Colonic mucosa (tissue), 4 donors: ENCODE measurements around the gene UTP18. TPM values are rescaled to one million over a fixed set of nuclear protein-coding genes. Genes with fewer than 3 reads are reported as not detected.
"Not testable (repeated sequence)": the region's sequence is repeated elsewhere in the genome, so short reads cannot be mapped to it uniquely, and the experiment has no call there.

Source experiments
- DNase-seq: peaks from one replicate; pipeline ENCODE4 v3.0.0-alpha.2; 2020
- H3K27ac ChIP-seq: fragments of 200-600 bp; one replicate; pipeline ENCODE4 v1.8.0; 2021
- H3K27me3 ChIP-seq: fragments of 200-600 bp; one replicate; pipeline ENCODE4 v1.8.0; 2021
- H3K36me3 ChIP-seq: fragments of 200-600 bp; one replicate; pipeline ENCODE4 v1.8.0; 2021
- H3K4me1 ChIP-seq: fragments of 200-600 bp; one replicate; pipeline ENCODE4 v1.8.0; 2021; ENCODE audit warnings: mild to moderate bottlenecking
- H3K4me3 ChIP-seq: fragments of 200-600 bp; one replicate; pipeline ENCODE4 v1.8.0; 2021
- H3K9ac ChIP-seq, 2 donors: one replicate each; pipeline ENCODE4 v1.7.0; 2013; ENCODE audit warnings: control low read depth in 2 of 2, low read depth in 2 of 2, low read length in 2 of 2
- H3K9me3 ChIP-seq: fragments of 200-600 bp; one replicate; pipeline ENCODE4 v1.8.0; 2021
- CTCF ChIP-seq: fragments of 200-600 bp; IDR thresholded peaks from one replicate; pipeline ENCODE4 v1.8.0; 2022; ENCODE audit warnings: antibody characterized with exemption, mild to moderate bottlenecking
- intact Hi-C: fragments of 100-400 bp; cut with DNase I; formaldehyde crosslinking; loops from one replicate; pipeline ENCODE4 v1.14.1; 2022
- total RNA-seq, 2 donors: library from RNA; stranded (reverse); fragmentation: NEBNext Ultra II Directional in 1 of 2; extraction: Animal tissue kit (Norgen Biotek cat#: 25700) in 1 of 2; gene quantifications; one replicate each; pipeline ENCODE4 v1.2.1, GENCODE V29; 2021
- donor health status: healthy.
- donor health status: DM: no; HTN: no; CAD: no.
- donor health status: DM: no; HTN: no; CAD: no.

Gene UTP18
- total RNA-seq, 2 donors from 2014 or later: 20.0 to 30.9 TPM

GRCh38 chr17:51322390-51323029 is 62.2 kb downstream of the UTP18 start:
- H3K4me1 ChIP-seq: no peaks in the 10 kb centered on the region
- no peak for DNase-seq
- no peak overlapping the region for H3K27ac ChIP-seq
- no peaks in the 10 kb centered on the region for H3K27me3 ChIP-seq
- TF ChIP-seq CTCF: no peak
- no peaks in the 10 kb centered on the region for H3K9me3 ChIP-seq
- no peak overlapping the region for H3K4me3 ChIP-seq
- H3K36me3 ChIP-seq: no peaks in the 10 kb centered on the region
- H3K9ac ChIP-seq: no peak overlapping the region
- intact Hi-C loops: no loop called here

DNA sequence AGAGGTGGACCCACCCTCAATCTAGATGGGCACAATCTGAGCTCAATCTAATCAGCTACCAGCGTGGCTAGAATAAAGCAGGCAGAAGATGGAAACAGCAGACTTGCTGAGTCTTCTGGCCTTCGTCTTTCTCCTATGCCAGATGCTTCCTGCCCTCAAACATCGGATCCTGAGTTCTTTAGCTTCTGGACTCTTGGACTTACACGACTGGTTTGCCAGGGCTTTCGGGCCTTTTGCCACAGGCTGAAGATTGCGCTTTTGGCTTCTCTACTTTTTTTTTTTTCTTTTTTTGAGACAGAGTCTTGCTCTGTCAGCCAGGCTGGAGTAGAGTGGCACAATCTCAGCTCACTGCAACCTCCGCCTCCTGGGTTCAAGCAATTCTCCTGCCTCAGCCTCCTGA is 65.1 kb downstream of the UTP18 start:
- intact Hi-C loops: no loop called here

DNA sequence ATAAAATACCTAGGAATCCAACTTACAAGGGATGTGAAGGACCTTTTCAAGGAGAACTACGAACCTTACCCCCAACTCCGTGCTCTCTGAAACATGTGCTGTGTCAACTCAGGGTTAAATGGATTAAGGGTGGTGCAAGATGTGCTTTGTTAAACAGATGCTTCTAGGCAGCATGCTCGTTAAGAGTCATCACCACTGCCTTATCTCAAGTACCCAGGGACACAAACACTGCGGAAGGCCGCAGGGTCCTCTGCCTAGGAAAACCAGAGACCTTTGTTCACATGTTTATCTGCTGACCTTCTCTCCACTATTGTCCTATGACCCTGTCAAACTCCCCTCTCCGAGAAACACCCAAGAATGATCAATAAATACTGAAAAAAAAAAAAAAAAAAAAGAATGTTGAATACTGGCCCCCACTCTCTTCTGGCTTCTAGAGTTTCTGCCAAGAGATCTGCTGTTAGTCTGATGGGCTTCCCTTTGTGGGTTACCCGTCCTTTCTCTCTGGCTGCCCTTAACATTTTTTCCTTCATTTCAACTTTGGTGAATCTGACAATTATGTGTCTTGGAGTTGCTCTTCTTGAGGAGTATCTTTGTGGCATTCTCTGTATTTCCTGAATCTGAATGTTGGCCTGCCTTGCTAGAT is 70.6 kb downstream of the UTP18 start:
- H3K9me3 ChIP-seq, intact Hi-C loops, DNase-seq, H3K4me3 ChIP-seq, H3K36me3 ChIP-seq, H3K27me3 ChIP-seq, H3K4me1 ChIP-seq, H3K9ac ChIP-seq, H3K27ac ChIP-seq: not testable (repeated sequence)

More for the DNA sequence above, 65.1 kb downstream of the UTP18 start:
- DNase-seq: no peak
- H3K9me3 ChIP-seq: no peaks in the 10 kb centered on the region
- no peaks in the 10 kb centered on the region for H3K27me3 ChIP-seq
- H3K27ac ChIP-seq: no peak overlapping the region
- TF ChIP-seq CTCF: no peak
- no peak overlapping the region for H3K9ac ChIP-seq
- H3K4me3 ChIP-seq: no peak overlapping the region
- H3K4me1 ChIP-seq: no peaks in the 10 kb centered on the region
- no peaks in the 10 kb centered on the region for H3K36me3 ChIP-seq

GRCh38 chr17:51335006-51335590 is 74.8 kb downstream of the UTP18 start:
- intact Hi-C loops: no loop called here
- TF ChIP-seq CTCF: no peak
- no peak overlapping the region for H3K27ac ChIP-seq

DNA sequence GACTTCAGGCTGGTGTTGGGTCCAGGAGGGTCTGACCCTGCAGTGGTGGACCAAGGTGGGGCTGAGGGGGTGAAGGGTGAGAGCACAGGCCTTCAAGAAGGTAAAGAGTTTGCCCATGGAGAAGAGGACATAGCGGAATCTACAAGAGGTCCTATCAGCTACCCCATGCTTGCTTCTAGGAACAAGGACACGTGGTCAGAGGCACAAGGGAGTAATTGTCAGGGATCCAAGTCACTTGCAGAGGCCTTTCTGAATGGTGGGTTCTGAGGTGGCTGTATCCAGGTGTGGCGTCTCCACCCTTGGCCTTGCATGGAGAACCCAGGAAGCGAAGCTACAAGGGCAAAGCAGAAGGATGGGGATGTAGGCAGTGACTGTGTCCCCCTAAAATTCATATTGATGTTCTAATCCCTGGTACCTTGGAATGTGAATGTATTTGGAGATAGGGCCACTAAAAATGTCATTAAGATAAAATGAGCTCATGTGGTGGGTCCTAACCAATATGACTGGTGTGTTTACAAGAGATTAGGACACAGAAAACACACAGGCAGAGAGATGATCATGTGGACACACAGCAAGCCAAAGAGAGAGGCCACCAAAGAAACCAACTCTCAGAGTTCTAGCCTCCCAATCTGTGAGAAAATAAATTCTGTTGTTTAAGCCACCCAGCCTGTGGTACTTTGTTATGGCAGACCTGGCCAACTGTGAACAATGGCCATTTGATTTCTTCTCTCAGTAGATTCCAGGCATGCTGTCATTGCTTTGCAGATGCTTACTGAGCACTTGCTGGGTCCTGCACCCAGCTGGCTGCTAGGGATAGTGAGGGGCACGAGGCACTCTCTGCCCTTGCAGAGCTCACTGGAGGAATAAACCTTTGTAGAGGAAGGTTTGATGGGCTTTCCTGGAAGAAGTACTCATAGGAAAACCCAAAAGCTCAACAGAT is 75.8 kb downstream of the UTP18 start:
- no peak for TF ChIP-seq CTCF
- intact Hi-C loops: no loop called here
- H3K36me3 ChIP-seq: no peaks in the 10 kb centered on the region

More at GRCh38 chr17:51335006-51335590, 74.8 kb downstream of the UTP18 start:
- H3K9me3 ChIP-seq: no peaks in the 10 kb centered on the region
- no peaks in the 10 kb centered on the region for H3K4me1 ChIP-seq
- no peaks in the 10 kb centered on the region for H3K36me3 ChIP-seq
- no peak overlapping the region for H3K4me3 ChIP-seq
- H3K27me3 ChIP-seq: no peaks in the 10 kb centered on the region
- no peak overlapping the region for H3K9ac ChIP-seq
- no peak for DNase-seq

More for the DNA sequence above, 75.8 kb downstream of the UTP18 start:
- no peak overlapping the region for H3K4me3 ChIP-seq
- no peaks in the 10 kb centered on the region for H3K4me1 ChIP-seq
- H3K27me3 ChIP-seq: no peaks in the 10 kb centered on the region
- no peak overlapping the region for H3K27ac ChIP-seq
- H3K9ac ChIP-seq: no peak overlapping the region
- DNase-seq: no peak
- no peaks in the 10 kb centered on the region for H3K9me3 ChIP-seq
